Ureter (tissue), 1 donor: ENCODE results near the gene ZNF559. TPM values are rescaled to one million over a fixed set of nuclear protein-coding genes. Genes with fewer than 3 reads are reported as not detected.
"Not testable (repeated sequence)": the region's sequence is repeated elsewhere in the genome, so short reads cannot be mapped to it uniquely, and the experiment has no call there.

Experiments used
- DNase-seq: peaks from one replicate; pipeline ENCODE4 v3.0.0-alpha.2; 2020; ENCODE audit warnings: low spot score
- total RNA-seq: library from RNA; stranded (reverse); gene quantifications from one replicate; pipeline ENCODE4 v1.2.4, GENCODE V29; 2023
- donor health status: DM: yes; HTN: yes; CAD: no.

Gene ZNF559
- 43.8 TPM for total RNA-seq

DNA sequence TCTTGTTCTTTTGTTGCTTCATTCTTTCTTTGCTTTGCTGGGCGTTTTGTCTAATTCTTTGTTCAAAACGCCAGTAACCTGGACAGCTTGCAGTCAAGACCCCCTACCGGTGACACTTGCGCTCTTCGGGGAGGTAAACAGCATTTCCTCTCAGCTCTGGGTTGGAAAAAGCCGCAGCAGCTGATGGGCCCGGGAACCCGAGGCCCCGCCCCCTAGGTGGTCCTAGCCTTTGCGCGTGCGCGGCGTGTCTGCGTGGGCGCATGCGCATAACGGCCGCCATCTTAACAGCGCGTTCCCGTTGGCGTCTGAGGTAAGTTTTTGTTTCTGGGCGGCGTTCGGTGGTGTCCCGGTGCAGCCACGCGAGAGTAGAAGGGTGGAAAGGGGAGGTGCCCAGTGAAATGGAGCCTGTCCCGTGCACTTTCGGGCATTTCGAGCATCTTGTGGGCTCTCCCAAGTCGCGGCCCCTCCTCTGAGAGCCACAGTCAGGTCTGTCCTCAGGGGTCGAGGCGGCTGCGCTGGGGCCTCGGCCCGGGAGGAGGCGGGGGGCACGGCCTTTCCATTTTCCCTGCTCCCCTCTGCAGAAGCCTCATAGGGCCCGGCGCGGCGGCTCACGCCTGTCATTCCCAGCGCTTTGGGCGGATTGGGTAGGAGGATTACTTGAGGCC, at the start of gene ZNF559:
Gene ZNF559, plus strand, starts transcription at position 261 of the 665 bp plus-strand sequence. CDS start 14,371 bp downstream, outside the sequence.
- peak; percentile 96 for DNase-seq

DNA sequence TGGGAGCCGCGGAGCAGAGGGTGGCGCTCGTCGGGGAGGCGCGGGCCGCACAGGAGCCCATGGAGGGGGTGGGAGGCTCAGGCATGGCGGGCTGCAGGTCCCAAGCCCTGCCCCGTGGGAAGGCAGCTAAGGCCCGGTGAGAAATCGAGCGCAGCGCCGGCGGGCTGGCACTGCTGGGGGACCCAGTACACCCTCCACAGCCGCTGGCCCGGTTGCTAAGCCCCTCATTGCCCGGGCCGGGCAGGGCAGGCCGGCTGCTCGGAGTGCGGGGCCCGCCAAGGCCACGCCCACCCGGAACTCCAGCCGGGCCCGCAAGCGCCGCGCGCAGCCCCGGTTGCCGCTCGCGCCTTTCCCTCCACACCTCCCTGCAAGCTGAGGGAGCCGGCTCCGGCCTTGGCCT, 40.5 kb upstream of the ZNF559 start:
- DNase-seq = not testable (repeated sequence)

DNA sequence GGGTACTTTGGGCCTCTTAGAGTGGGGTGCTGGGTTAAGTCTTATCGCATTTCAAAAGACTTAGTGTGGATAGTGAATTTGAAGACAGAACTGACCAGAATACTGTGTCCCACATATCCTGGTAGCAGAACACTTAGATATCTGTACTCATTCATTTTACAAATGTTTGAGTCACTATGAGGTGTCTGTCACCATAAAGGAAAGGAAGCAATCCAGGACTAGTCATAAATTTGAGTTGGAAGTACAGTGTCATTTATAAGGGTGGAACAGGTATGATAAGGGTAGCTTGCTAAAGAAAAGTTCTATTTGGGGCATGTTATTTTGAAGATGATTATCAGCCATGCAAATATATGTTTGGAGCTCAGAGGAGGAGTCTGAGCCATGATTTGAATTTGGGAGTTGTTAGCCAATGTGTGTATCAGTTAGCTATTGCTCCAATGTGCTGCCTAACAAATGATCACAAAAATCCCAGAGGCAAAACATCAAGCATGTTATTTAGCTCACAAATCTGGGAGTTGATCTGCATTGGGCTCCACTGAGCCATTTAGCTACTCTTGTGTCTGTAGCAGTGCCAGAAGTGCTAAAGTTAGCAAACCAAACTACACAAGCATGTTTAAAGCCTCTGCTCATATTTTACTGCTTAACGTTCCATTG, 34.6 kb upstream of the ZNF559 start:
- no peak for DNase-seq

DNA sequence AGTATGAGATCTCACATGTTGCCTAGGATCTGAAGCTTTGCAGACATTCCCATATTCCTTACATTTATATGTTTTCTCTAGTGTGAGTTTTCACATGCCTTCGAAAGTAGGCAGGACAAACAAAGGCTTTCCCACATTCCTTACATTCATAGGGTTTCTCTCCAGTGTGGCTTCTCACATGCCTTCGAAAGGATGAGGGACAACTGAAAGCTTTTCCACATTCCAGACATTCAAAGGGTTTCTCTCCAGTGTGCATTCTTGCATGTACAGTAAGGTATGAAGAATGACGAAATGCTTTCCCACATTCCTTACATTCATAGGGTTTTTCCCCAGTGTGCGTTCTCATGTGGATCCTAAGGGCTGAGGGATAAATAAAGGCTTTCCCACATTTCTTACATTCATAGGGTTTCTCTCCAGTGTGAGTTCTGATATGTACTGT, 28.5 kb upstream of the ZNF559 start:
- no peak for DNase-seq

- DNase-seq = no peak
Observed at GRCh38 chr19:9296336-9296735, 27.6 kb upstream of the ZNF559 start.

GRCh38 chr19:9306443-9306842, 17.5 kb upstream of the ZNF559 start:
- DNase-seq = no peak

DNA sequence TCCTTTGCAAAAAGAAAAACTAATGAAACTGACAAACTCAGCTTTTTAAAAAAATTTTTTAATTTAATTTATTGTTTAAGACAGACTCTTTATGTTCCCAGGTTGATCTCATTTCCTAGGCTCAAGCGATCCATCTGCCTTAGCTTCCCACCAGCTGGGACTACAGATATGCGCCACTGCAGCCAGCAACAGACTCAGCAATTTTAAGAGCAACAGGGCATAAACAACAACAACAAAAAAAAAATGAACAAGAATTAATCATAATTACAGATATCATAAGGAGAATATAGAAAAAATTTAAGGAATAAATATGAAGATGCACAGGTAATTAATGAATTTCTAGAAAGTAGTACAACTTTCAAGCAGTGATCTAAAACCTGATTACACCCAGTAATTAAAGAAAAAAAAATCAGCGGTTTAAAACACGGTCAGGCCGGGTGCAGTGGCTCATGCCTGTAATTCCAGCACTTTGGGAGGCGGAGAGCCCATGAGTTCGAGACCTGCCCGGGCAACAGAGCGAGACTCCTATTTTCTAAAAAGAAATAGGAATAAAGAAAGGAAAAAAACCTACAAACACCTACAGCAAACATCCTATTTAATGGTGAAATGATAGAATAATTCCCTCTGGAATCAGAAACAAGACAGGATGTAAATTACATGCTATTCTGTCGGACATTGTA, 15.7 kb upstream of the ZNF559 start:
- DNase-seq = no peak

DNA sequence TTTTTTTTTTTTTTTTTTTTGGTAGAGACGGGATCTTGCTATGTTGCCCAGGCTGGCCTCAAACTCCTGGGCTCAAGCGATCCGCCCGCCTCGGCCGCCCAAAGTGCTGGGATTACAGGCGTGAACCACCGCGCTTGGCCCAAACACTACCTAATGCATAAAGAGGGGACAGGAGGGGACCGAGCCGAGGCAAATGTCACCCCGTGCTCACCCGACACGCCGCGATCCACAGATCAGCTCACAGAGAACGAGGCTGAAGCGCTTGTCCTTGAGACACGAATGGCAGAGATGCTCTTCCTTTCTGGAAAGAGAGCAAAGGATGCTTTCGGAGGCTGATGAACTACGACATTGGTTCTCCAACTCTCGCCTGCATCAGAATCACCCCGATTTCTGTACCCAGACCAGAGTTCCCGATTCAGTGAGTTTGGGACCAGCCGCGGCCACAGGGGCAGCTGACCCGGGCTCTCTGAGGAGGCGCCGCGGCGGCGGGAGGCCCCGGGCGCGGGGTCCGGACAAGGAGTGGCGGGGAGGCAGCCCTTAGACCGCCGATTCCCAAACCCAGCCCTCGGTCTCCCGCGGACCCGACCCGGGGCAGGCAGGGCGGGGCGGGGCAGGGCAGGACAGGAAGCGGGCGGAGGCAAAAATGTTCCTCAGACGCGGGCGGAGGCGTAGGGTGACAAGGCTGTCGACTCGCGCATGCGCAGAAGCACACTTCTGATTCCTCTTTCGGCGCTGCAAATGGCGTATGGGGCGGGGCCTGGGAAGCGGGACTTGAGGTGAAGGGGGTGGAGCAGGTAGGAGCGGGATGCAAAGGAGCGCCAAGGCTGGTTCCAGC, 14.6 kb upstream of the ZNF559 start, which contains the start of gene ZNF699:
Gene ZNF699, minus strand, starts transcription at position 700 of the 835 bp plus-strand sequence. CDS start 4,719 bp downstream, outside the sequence.
- peak; percentile 99 for DNase-seq

- peak; percentile 95 for DNase-seq
Observed at GRCh38 chr19:9309974-9310446, 14.0 kb upstream of the ZNF559 start.

GRCh38 chr19:9313756-9314155, 10.2 kb upstream of the ZNF559 start:
- DNase-seq = no peak

GRCh38 chr19:9321338-9321737, 2.6 kb upstream of the ZNF559 start:
- DNase-seq = no peak

DNA sequence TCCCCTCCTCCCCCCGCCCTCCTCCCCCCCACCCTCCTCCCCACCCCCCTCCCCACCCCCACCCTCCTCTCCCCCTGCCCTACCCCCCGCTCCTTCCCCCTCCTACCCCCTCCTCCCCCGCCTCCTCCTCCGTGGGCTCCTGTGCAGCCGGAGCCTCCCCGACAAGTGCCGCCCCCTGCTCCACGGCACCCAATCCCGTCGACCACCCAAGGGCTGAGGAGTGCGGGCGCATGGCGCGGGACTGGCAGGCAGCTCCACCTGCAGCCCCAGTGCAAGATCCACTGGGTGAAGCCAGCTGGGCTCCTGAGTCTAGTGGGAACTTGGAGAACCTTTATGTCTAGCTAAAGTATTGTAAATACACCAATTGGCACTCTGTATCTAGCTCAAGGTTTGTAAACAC, 2.2 kb upstream of the ZNF559 start:
- not testable (repeated sequence) for DNase-seq

- DNase-seq = not testable (repeated sequence)
Observed at GRCh38 chr19:9322201-9322600, 1.8 kb upstream of the ZNF559 start.

GRCh38 chr19:9323557-9323918, 441 bp upstream of the ZNF559 start:
- DNase-seq = peak; percentile 75

DNA sequence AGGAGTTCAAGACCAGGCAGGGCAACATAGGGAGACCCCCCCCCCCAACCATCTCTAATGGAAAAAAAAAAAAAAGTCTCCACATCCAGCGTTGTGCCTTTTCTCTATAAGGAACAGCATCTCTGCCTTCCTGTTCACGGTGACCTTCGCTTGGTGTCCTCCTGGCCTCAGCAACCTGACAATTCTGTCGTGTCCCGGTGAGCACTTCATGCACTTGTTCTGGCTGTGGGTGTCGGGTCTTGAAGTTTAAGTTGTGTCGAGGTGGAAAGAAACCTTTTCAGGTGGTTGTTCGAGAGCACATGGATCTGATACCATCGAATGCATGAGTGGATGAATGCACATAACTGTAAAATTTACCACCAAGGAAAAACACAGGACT, 594 bp downstream of the ZNF559 start:
- DNase-seq = no peak

- DNase-seq = no peak
Observed at GRCh38 chr19:9329999-9330398, 6.0 kb downstream of the ZNF559 start.

- no peak for DNase-seq
Observed at GRCh38 chr19:9342610-9343304, 18.8 kb downstream of the ZNF559 start.

DNA sequence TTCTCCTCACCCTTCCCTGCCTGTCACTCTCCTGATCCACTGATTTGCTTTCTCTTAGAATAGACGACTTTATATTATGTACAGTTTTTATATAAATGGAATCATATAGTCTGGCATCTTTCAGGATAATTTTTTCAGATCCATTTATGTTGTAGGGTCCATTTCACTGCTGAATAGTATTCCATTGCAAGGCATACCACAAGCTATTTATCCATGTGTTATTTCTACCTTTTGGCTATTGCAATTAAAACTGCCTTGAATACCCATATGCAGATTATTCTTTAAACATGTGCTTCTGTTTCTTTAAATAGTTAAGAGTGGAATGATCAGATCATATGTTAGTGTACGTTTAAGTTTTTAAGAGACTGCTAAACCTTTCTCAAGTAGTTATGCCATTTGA, 21.0 kb downstream of the ZNF559 start:
- no peak for DNase-seq

- DNase-seq = no peak
Observed at GRCh38 chr19:9348253-9348652, 24.3 kb downstream of the ZNF559 start.

- DNase-seq = no peak
Observed at GRCh38 chr19:9348671-9349070, 24.7 kb downstream of the ZNF559 start.

GRCh38 chr19:9352505-9352904, 28.5 kb downstream of the ZNF559 start:
- no peak for DNase-seq
